ENCODE results near the gene HSPB6. TPM values are rescaled to one million over a fixed set of nuclear protein-coding genes. Genes with fewer than 3 reads are reported as not detected.
A peak's percentile ranks its signal among the peaks of the same experiment; 100 is the strongest.

Gene HSPB6
- total and polyA plus RNA-seq, 7 donors = 4.4 to 275 (median 59.4) TPM

- Histone ChIP-seq H3K36me3 (peaks cover 47 to 97% (median 75%) of the 10 kb centered on the region in 4 donors), H3K9me3 (no peaks in the 10 kb centered on the region)
- intact Hi-C loops (cut with DNase I) = no loop called here
These were observed 24.9 kb downstream of the HSPB6 start for GRCh38 chr19:35731779-35732405.

DNA sequence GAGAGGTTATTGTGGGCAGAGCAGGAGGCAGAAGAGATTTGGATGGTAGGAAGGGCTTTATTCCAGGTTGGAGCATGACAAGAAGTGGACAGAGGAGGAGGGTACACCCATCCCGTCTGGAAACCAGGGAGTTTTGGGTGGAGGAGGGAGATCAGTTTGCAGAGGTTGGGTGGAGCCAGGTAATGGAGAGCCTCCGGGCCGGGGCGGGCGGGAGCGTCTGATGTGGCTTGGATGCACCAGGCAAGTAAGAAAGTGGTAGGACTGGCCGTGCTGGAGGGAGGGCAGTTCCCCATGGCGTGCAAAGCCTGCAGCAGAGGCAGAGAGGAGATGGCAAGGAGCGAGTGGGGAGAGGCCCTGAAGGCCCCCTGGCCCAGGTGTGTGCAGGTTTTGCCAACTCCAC, 25.5 kb downstream of the HSPB6 start:
- H3K27me3 ChIP-seq = no peaks in the 10 kb centered on the region
- no peak overlapping the region for H3K4me3 ChIP-seq
- no peak overlapping the region for H3K27ac ChIP-seq
- intact Hi-C loops (cut with DNase I) = no loop called here
- H3K36me3 ChIP-seq = peaks cover 47 to 97% (median 76%) of the 10 kb centered on the region in 4 donors
- no peak for TF ChIP-seq POLR2A (IDR thresholded peaks at IDR 0.05)
- TF ChIP-seq POLR2AphosphoS5 (IDR thresholded peaks at IDR 0.05) = no peak
- no peak for TF ChIP-seq EP300 (IDR thresholded peaks at IDR 0.05)
- TF ChIP-seq CTCF (IDR thresholded peaks at IDR 0.05) = no peak
- 65 to 85% methylated on average over 9 of the region's 9 CpGs for WGBS, 2 donors
- no peaks in the 10 kb centered on the region for H3K4me1 ChIP-seq
- DNase-seq = no peak
- no peaks in the 10 kb centered on the region for H3K9me3 ChIP-seq

More at GRCh38 chr19:35731779-35732405, 24.9 kb downstream of the HSPB6 start:
- no peaks in the 10 kb centered on the region for H3K27me3 ChIP-seq
- 92 to 93% methylated on average over 21 of the region's 21 CpGs for WGBS, 2 donors
- H3K27ac ChIP-seq = no peak overlapping the region
- no peaks in the 10 kb centered on the region for H3K4me1 ChIP-seq
- no peak overlapping the region for H3K4me3 ChIP-seq
- TF ChIP-seq EP300 (IDR thresholded peaks at IDR 0.05) (no peak), POLR2AphosphoS5 (IDR thresholded peaks at IDR 0.05) (no peak), POLR2A (IDR thresholded peaks at IDR 0.05) (no peak), CTCF (IDR thresholded peaks at IDR 0.05) (no peak)
- DNase-seq = no peak

- no peak overlapping the region for H3K4me3 ChIP-seq
- no peaks in the 10 kb centered on the region for H3K9me3 ChIP-seq
- H3K4me1 ChIP-seq = no peaks in the 10 kb centered on the region
- H3K36me3 ChIP-seq = peaks cover 57 to 100% (median 81%) of the 10 kb centered on the region in 4 donors
- no peak for DNase-seq
- no peaks in the 10 kb centered on the region for H3K27me3 ChIP-seq
- TF ChIP-seq CTCF (IDR thresholded peaks at IDR 0.05) (no peak), EP300 (IDR thresholded peaks at IDR 0.05) (no peak), POLR2AphosphoS5 (IDR thresholded peaks at IDR 0.05) (no peak), POLR2A (IDR thresholded peaks at IDR 0.05) (no peak)
- no peak overlapping the region for H3K27ac ChIP-seq
- WGBS, 2 donors = 95 to 96% methylated on average over 18 of the region's 18 CpGs
- intact Hi-C loops (cut with DNase I) = no loop called here
These were observed 26.5 kb downstream of the HSPB6 start for GRCh38 chr19:35730326-35730725.

GRCh38 chr19:35729763-35730162, 27.1 kb downstream of the HSPB6 start:
- intact Hi-C loops (cut with DNase I) = no loop called here
- Histone ChIP-seq H3K27ac (no peak overlapping the region), H3K27me3 (no peaks in the 10 kb centered on the region), H3K4me3 (no peak overlapping the region), H3K4me1 (no peaks in the 10 kb centered on the region), H3K36me3 (peaks cover 62 to 100% (median 84%) of the 10 kb centered on the region in 4 donors), H3K9me3 (no peaks in the 10 kb centered on the region)
- no peak for TF ChIP-seq POLR2AphosphoS5 (IDR thresholded peaks at IDR 0.05)
- TF ChIP-seq EP300 (IDR thresholded peaks at IDR 0.05) = no peak
- WGBS, 2 donors = 96% methylated on average over 11 of the region's 11 CpGs
- peak; percentile 62 for DNase-seq

DNA sequence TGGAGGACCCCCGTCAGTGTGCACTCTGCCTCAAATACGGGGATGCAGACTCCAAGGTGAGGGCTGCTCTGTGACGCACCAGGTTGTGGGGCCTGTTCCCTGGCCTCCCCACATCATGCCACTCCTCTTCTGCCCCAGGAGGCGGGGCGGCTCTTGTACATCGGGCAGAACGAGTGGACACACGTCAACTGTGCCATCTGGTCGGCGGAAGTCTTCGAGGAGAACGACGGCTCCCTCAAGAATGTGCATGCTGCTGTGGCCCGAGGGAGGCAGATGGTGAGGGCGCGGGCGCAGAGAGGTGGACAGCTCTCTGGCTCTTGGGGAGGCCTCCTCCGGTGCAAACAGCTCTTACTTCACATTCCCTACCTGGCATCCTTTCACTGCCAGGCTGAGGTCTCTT, 27.8 kb downstream of the HSPB6 start:
- Histone ChIP-seq H3K27me3 (no peaks in the 10 kb centered on the region), H3K4me1 (no peaks in the 10 kb centered on the region), H3K9me3 (no peaks in the 10 kb centered on the region), H3K4me3 (no peak overlapping the region), H3K36me3 (peaks cover 69 to 100% (median 89%) of the 10 kb centered on the region in 4 donors), H3K27ac (no peak overlapping the region)
- TF ChIP-seq POLR2A (IDR thresholded peaks at IDR 0.05) = no peak
- no peak for TF ChIP-seq CTCF (IDR thresholded peaks at IDR 0.05)
- no peak for TF ChIP-seq EP300 (IDR thresholded peaks at IDR 0.05)
- TF ChIP-seq POLR2AphosphoS5 (IDR thresholded peaks at IDR 0.05) = no peak
- no peak for DNase-seq
- WGBS, 2 donors = 92 to 95% methylated on average over 18 of the region's 18 CpGs
- intact Hi-C loops (cut with DNase I) = no loop called here

Data from sigmoid colon (tissue), 7 donors.